PC-9 (cell line): Measurements from ENCODE around the gene SPACA5B. TPM values are rescaled to one million over a fixed set of nuclear protein-coding genes. Genes with fewer than 3 reads are reported as not detected.
"Not testable (repeated sequence)": the region's sequence is repeated elsewhere in the genome, so short reads cannot be mapped to it uniquely, and the experiment has no call there.

Experiments used
- BruUV-seq: library from RNA; stranded (reverse); fragments of 400-500 nt; replicated peaks from 2 replicates; lab custom pipeline; 2021; lab: Mats Ljungman, UMichigan
- CTCF ChIA-PET: fragments of 300-600 bp; sonication (Branson Sonifier 250); formaldehyde crosslinking; loops from one replicate; lab custom pipeline; 2022; ENCODE audit warnings: antibody characterized with exemption; lab: Charles Lee
- POLR2A ChIA-PET: fragments of 300-600 bp; sonication (Branson Sonifier 250); formaldehyde crosslinking; loops from one replicate; lab custom pipeline; 2022; ENCODE audit warnings: antibody characterized with exemption; ENCODE audit not compliant: unreplicated experiment; lab: Charles Lee
- DNase-seq, 2 experiments: peaks; one replicate each; pipeline versions ENCODE4 v3.0.0 to v3.0.0-alpha.2; 2015 to 2022; ENCODE audit warnings: mixed read lengths in 1 of 2
- H2AFZ ChIP-seq: fragments of 200-600 bp; sonication (generic); 2 replicates; pipeline ENCODE4 v1.8.1; 2017; ENCODE audit warnings: antibody characterized with exemption
- H3F3A ChIP-seq: fragments of 200-600 bp; sonication (generic); 2 replicates; pipeline ENCODE4 v1.8.1; 2017; ENCODE audit warnings: antibody characterized with exemption, mild to moderate bottlenecking, low read depth; ENCODE audit not compliant: insufficient read depth
- H3K27ac ChIP-seq: fragments of 200-600 bp; sonication (generic); 2 replicates; pipeline ENCODE4 v1.6.1; 2016; ENCODE audit warnings: mixed run types
- H3K27me3 ChIP-seq: fragments of 200-600 bp; sonication (generic); 2 replicates; pipeline ENCODE4 v1.6.1; 2016; ENCODE audit warnings: low read depth, mixed run types; ENCODE audit not compliant: insufficient read depth
- H3K36me3 ChIP-seq: fragments of 200-600 bp; sonication (generic); 2 replicates; pipeline ENCODE4 v1.6.1; 2016; ENCODE audit warnings: low read depth, mixed run types
- H3K4me1 ChIP-seq: fragments of 200-600 bp; sonication (generic); replicated peaks from 2 replicates; pipeline ENCODE4 v1.6.1; 2016; ENCODE audit warnings: mixed run types; ENCODE audit not compliant: insufficient read depth
- H3K4me2 ChIP-seq: fragments of 200-600 bp; sonication (generic); 2 replicates; pipeline ENCODE4 v1.6.1; 2017; ENCODE audit warnings: mixed run types
- H3K4me3 ChIP-seq: fragments of 200-600 bp; sonication (generic); 2 replicates; pipeline ENCODE4 v1.6.1; 2016; ENCODE audit warnings: mixed run types
- H3K79me2 ChIP-seq: fragments of 200-600 bp; sonication (generic); 2 replicates; pipeline ENCODE4 v1.6.1; 2017; ENCODE audit warnings: low read depth, mixed run types
- H3K9me2 ChIP-seq: fragments of 200-600 bp; sonication (generic); 2 replicates; pipeline ENCODE4 v1.8.1; 2017; ENCODE audit warnings: mild to moderate bottlenecking; ENCODE audit not compliant: insufficient read depth
- H3K9me3 ChIP-seq: fragments of 200-600 bp; sonication (generic); 2 replicates; pipeline ENCODE4 v1.8.1; 2016; ENCODE audit warnings: low read depth; ENCODE audit not compliant: insufficient read depth
- H4K20me1 ChIP-seq: fragments of 200-600 bp; sonication (generic); 2 replicates; pipeline ENCODE4 v1.8.1; 2017; ENCODE audit not compliant: insufficient read depth
- CTCF ChIP-seq: fragments of 200-600 bp; sonication (generic); conservative IDR thresholded peaks from 2 replicates; pipeline ENCODE4 v1.6.1; 2017; ENCODE audit warnings: mixed run types, antibody characterized with exemption, mild to moderate bottlenecking, moderate library complexity
- EZH2 ChIP-seq: fragments of 200-600 bp; sonication (generic); IDR thresholded peaks from 2 replicates; pipeline ENCODE4 v1.8.0; 2017; ENCODE audit warnings: antibody characterized with exemption, low read depth
- intact Hi-C: fragments of 100-400 bp; cut with micrococcal nuclease; formaldehyde crosslinking; loops from one replicate; pipeline ENCODE4 v1.10.0; 2022; ENCODE audit not compliant: unreplicated experiment
- total RNA-seq: library from RNA; stranded (reverse); gene quantifications from 2 replicates; pipeline ENCODE4 v1.2.3, GENCODE V29; 2021

SPACA5B gene
- total RNA-seq, 1 experiment from 2014 or later, result not detected

GRCh38 chrX:48102874-48103374 lies 27.5 kb upstream of the SPACA5B start:
- Histone ChIP-seq H3K27me3 (no peaks in the 10 kb centered on the region), H2AFZ (no peak overlapping the region), H4K20me1 (no peaks in the 10 kb centered on the region), H3K79me2 (no peaks in the 10 kb centered on the region), H3K4me1 (no peaks in the 10 kb centered on the region), H3K36me3 (no peaks in the 10 kb centered on the region), H3K4me2 (no peak overlapping the region), H3F3A (no peaks in the 10 kb centered on the region), H3K4me3 (no peak overlapping the region), H3K9me3 (no peaks in the 10 kb centered on the region), H3K27ac (no peak overlapping the region), H3K9me2 (no peaks in the 10 kb centered on the region)
- intact Hi-C loops, result no loop called here
- TF ChIP-seq EZH2 (no peak), CTCF (no peak)
- ChIA-PET POLR2A (no interaction called here), CTCF (no interaction called here)
- DNase-seq, result no peak
- BruUV-seq, result no TSS peak

- H2AFZ ChIP-seq, result no peak overlapping the region
- H3K4me3 ChIP-seq, result no peak overlapping the region
- no peak for DNase-seq
- no peak for TF ChIP-seq CTCF
- TF ChIP-seq EZH2, result no peak
- POLR2A ChIA-PET, result no interaction called here
- no peaks in the 10 kb centered on the region for H3F3A ChIP-seq
- no peaks in the 10 kb centered on the region for H3K27me3 ChIP-seq
- H3K9me2 ChIP-seq, result no peaks in the 10 kb centered on the region
- intact Hi-C loops, result no loop called here
- no peaks in the 10 kb centered on the region for H3K79me2 ChIP-seq
- H3K9me3 ChIP-seq, result no peaks in the 10 kb centered on the region
- no peak overlapping the region for H3K4me2 ChIP-seq
- no peaks in the 10 kb centered on the region for H3K4me1 ChIP-seq
- H3K27ac ChIP-seq, result no peak overlapping the region
- CTCF ChIA-PET, result no interaction called here
- H4K20me1 ChIP-seq, result no peaks in the 10 kb centered on the region
- BruUV-seq, result no TSS peak
- no peaks in the 10 kb centered on the region for H3K36me3 ChIP-seq
These were observed 22.7 kb upstream of the SPACA5B start for GRCh38 chrX:48107717-48108116.

GRCh38 chrX:48125286-48125685 lies 5.1 kb upstream of the SPACA5B start:
- H3K4me1 ChIP-seq, BruUV-seq, intact Hi-C loops, H3F3A ChIP-seq, H3K4me2 ChIP-seq, H2AFZ ChIP-seq, H3K79me2 ChIP-seq, H3K9me2 ChIP-seq, H3K9me3 ChIP-seq, H3K27me3 ChIP-seq, H3K36me3 ChIP-seq, H3K4me3 ChIP-seq, H4K20me1 ChIP-seq, CTCF ChIA-PET, POLR2A ChIA-PET, H3K27ac ChIP-seq, DNase-seq: not testable (repeated sequence)

GRCh38 chrX:48132308-48132844 lies 1.9 kb downstream of the SPACA5B start:
- intact Hi-C loops, H3K4me2 ChIP-seq, H4K20me1 ChIP-seq, H3K27me3 ChIP-seq, H3K36me3 ChIP-seq, H3K27ac ChIP-seq, BruUV-seq, H3K4me1 ChIP-seq, H3K9me2 ChIP-seq, CTCF ChIA-PET, POLR2A ChIA-PET, DNase-seq, H3K79me2 ChIP-seq, H3K4me3 ChIP-seq, H3F3A ChIP-seq, H3K9me3 ChIP-seq, H2AFZ ChIP-seq: not testable (repeated sequence)

GRCh38 chrX:48139076-48139475 lies 8.7 kb downstream of the SPACA5B start:
- H3K9me2 ChIP-seq, H3K4me3 ChIP-seq, intact Hi-C loops, CTCF ChIA-PET, H2AFZ ChIP-seq, H3K9me3 ChIP-seq, H3K4me2 ChIP-seq, H3K79me2 ChIP-seq, H3K27ac ChIP-seq, H3K36me3 ChIP-seq, BruUV-seq, H3F3A ChIP-seq, POLR2A ChIA-PET, H3K4me1 ChIP-seq, DNase-seq, H3K27me3 ChIP-seq, H4K20me1 ChIP-seq: not testable (repeated sequence)

- H3F3A ChIP-seq, H4K20me1 ChIP-seq, DNase-seq, H3K4me2 ChIP-seq, H3K9me2 ChIP-seq, BruUV-seq, H3K4me1 ChIP-seq, H3K9me3 ChIP-seq, H3K4me3 ChIP-seq, H3K27me3 ChIP-seq, H3K36me3 ChIP-seq, H2AFZ ChIP-seq, H3K27ac ChIP-seq, H3K79me2 ChIP-seq, POLR2A ChIA-PET, intact Hi-C loops, CTCF ChIA-PET: not testable (repeated sequence)
These were observed 11.5 kb downstream of the SPACA5B start for GRCh38 chrX:48141810-48142508.
